HepG2 (cell line): Measurements from ENCODE around the gene SFXN5. TPM values are rescaled to one million over a fixed set of nuclear protein-coding genes. Genes with fewer than 3 reads are reported as not detected.

Experiments used
- BORCS8-MEF2B ChIP-seq: sonication (generic); formaldehyde crosslinking; IDR thresholded peaks from 2 replicates; pipeline ENCODE4 v1.8.0; 2022; ENCODE audit warnings: mild to moderate bottlenecking, missing genetic modification reagents
- KDM5B ChIP-seq: sonication (generic); formaldehyde crosslinking; IDR thresholded peaks from 2 replicates; pipeline ENCODE4 v1.4.0; 2020; ENCODE audit warnings: missing genetic modification reagents, mild to moderate bottlenecking, borderline replicate concordance
- KLF13 ChIP-seq: sonication (generic); formaldehyde crosslinking; IDR thresholded peaks from 2 replicates; pipeline ENCODE4 v1.4.0; 2020; ENCODE audit warnings: mild to moderate bottlenecking, missing genetic modification reagents
- KLF16 ChIP-seq, 2 experiments: sonication (generic) in 1 of 2; formaldehyde crosslinking in 1 of 2; IDR thresholded peaks; 2 replicates each; pipeline versions ENCODE4 v1.6.1 to v1.8.0; 2016 to 2023; ENCODE audit warnings: missing genetic modification reagents in 2 of 2, missing compliant biosample characterization in 1 of 2
- LRRFIP1 ChIP-seq: sonication (generic); formaldehyde crosslinking; conservative IDR thresholded peaks from 2 replicates; pipeline ENCODE4 v1.4.0; 2020; ENCODE audit warnings: missing genetic modification reagents
- RCOR2 ChIP-seq: IDR thresholded peaks from 2 replicates; pipeline ENCODE4 v1.6.1; 2016; ENCODE audit warnings: missing biosample characterization, missing genetic modification reagents
- SAFB2 ChIP-seq: sonication (generic); formaldehyde crosslinking; IDR thresholded peaks from 2 replicates; pipeline ENCODE4 v1.5.1; 2020; ENCODE audit warnings: missing genetic modification reagents, low read depth, mild to moderate bottlenecking, borderline replicate concordance
- SALL2 ChIP-seq: sonication (generic); formaldehyde crosslinking; IDR thresholded peaks from 2 replicates; pipeline ENCODE4 v1.8.1; 2023; ENCODE audit warnings: mild to moderate bottlenecking, missing genetic modification reagents, inconsistent platforms
- XBP1 ChIP-seq: sonication (generic); formaldehyde crosslinking; IDR thresholded peaks from 2 replicates; pipeline ENCODE4 v1.5.0; 2020; ENCODE audit warnings: missing genetic modification reagents
- ZFP41 ChIP-seq: sonication (generic); formaldehyde crosslinking; IDR thresholded peaks from 2 replicates; pipeline ENCODE4 v1.4.0; 2020; ENCODE audit warnings: mild to moderate bottlenecking, missing genetic modification reagents, borderline replicate concordance
- ZKSCAN1 ChIP-seq: fragments of 150-350 bp; IDR thresholded peaks from 2 replicates; pipeline ENCODE4 v1.6.1; 2014; ENCODE audit warnings: low read length
- ZNF253 ChIP-seq: sonication (generic); formaldehyde crosslinking; IDR thresholded peaks from 2 replicates; pipeline ENCODE4 v1.8.0; 2022; ENCODE audit warnings: mild to moderate bottlenecking, missing genetic modification reagents, borderline replicate concordance
- ZNF318 ChIP-seq: sonication (generic); formaldehyde crosslinking; IDR thresholded peaks from 2 replicates; pipeline ENCODE4 v1.4.0; 2020; ENCODE audit warnings: mild to moderate bottlenecking, missing genetic modification reagents
- ZNF460 ChIP-seq: sonication (generic); formaldehyde crosslinking; IDR thresholded peaks from 2 replicates; pipeline ENCODE4 v1.5.1; 2020; ENCODE audit warnings: missing genetic modification reagents, mild to moderate bottlenecking, borderline replicate concordance
- ZNF510 ChIP-seq: sonication (generic); formaldehyde crosslinking; IDR thresholded peaks from 2 replicates; pipeline ENCODE4 v1.4.0; 2020; ENCODE audit warnings: low read depth, mild to moderate bottlenecking, missing genetic modification reagents
- ZNF558 ChIP-seq: sonication (generic); formaldehyde crosslinking; IDR thresholded peaks from 2 replicates; pipeline ENCODE4 v1.9.0; 2022; ENCODE audit warnings: mild to moderate bottlenecking, missing genetic modification reagents, borderline replicate concordance
- polyA plus RNA-seq, 8 experiments: library from polyadenylated mRNA; depleted of rRNA in 3 of 8; stranded (reverse) in 7 of 8; unstranded in 1 of 8; fragments of >200 nt; fragmentation: Illumina TruSeq in 4 of 8; extraction: Trizol in 4 of 8; gene quantifications; 2 replicates each; pipeline versions ENCODE4 v1.2.1 to v1.2.3, GENCODE V29; 2011 to 2016; ENCODE audit warnings: low read depth in 4 of 8, missing spikeins in 1 of 8, mixed read lengths in 1 of 8; ENCODE audit not compliant: insufficient read depth in 1 of 8
- total RNA-seq, 5 experiments: library from RNA; depleted of rRNA; stranded (reverse); fragments of >200 nt; fragmentation: Illumina TruSeq; extraction: Trizol; gene quantifications; 2 replicates each; pipeline ENCODE4 v1.2.3, GENCODE V29; 2016; ENCODE audit warnings: low read depth in 1 of 5

Gene SFXN5
- total and polyA plus RNA-seq, 2 of the 13 experiments (the other 11 are each of a cell fraction or from before 2014, with no cell fraction given): 34.9 to 37.4 TPM

- TF ChIP-seq LRRFIP1 (CRISPR knock-in tag): no peak
- no peak for TF ChIP-seq RCOR2 (CRISPR knock-in tag)
- TF ChIP-seq KLF13 (CRISPR knock-in tag): no peak; the same call in 1 of the 2 replicates
- no peak for TF ChIP-seq ZNF558
- TF ChIP-seq SALL2: peak; percentile 19; the same call in 1 of the 2 replicates
- TF ChIP-seq ZNF510 (CRISPR knock-in tag): peak; percentile 76; the same call in 1 of the 2 replicates
- peak; percentile 67; the same call in 1 of the 2 replicates for TF ChIP-seq BORCS8-MEF2B
- TF ChIP-seq ZNF318: no peak
- peak; percentile 71; the same call in 1 of the 2 replicates for TF ChIP-seq KDM5B
- TF ChIP-seq XBP1 (CRISPR knock-in tag): no peak
- no peak for TF ChIP-seq ZNF460 (CRISPR knock-in tag)
- TF ChIP-seq SAFB2 (CRISPR knock-in tag): no peak; the same call in 1 of the 2 replicates
- TF ChIP-seq ZKSCAN1: peak; percentile 94
- TF ChIP-seq ZNF253 (CRISPR knock-in tag): no peak; the same call in 1 of the 2 replicates
- TF ChIP-seq KLF16 (CRISPR knock-in tag; IDR thresholded peaks at IDR 0.05): peak in 1 of 2 experiments; percentile 73; a peak in 2 of 4 replicates
- TF ChIP-seq ZFP41: no peak
These were observed 41.7 kb upstream of the SFXN5 start, which contains the start of gene RAB11FIP5 (continued) for GRCh38 chr2:73112913-73113854.
